Uterus (tissue), 2 donors: ENCODE measurements around the gene TMEM229B.

Source experiments
- CTCF ChIP-seq, 4 experiments: fragments of 200-600 bp in 2 of 4; fragments of 450-650 bp in 2 of 4; sonication (generic) in 2 of 4; IDR thresholded peaks; one replicate each; pipeline ENCODE4 v1.5.1; 2016 to 2019; ENCODE audit warnings: antibody characterized with exemption in 4 of 4, mild to moderate bottlenecking in 2 of 4, moderate library complexity in 1 of 4
- POLR2A ChIP-seq, 2 donors: fragments of 450-650 bp; IDR thresholded peaks; one replicate each; pipeline ENCODE4 v1.6.1; 2016; ENCODE audit warnings: antibody characterized with exemption in 2 of 2, mild to moderate bottlenecking in 1 of 2, moderate library complexity in 1 of 2

GRCh38 chr14:67424539-67424938 lies 64.0 kb downstream of the TMEM229B start:
- no peak for TF ChIP-seq POLR2A (IDR thresholded peaks at IDR 0.05)
- no peak for TF ChIP-seq CTCF (IDR thresholded peaks at IDR 0.05)
